H1 (cell line): ENCODE data around the gene CST9L. TPM values are rescaled to one million over a fixed set of nuclear protein-coding genes. Genes with fewer than 3 reads are reported as not detected.

Source experiments
- RFX5 ChIP-seq: IDR thresholded peaks from 2 replicates; pipeline ENCODE4 v1.6.1; 2011; ENCODE audit warnings: low read depth, low read length, improper control_type of control experiment, borderline replicate concordance
- SP1 ChIP-seq: IDR thresholded peaks from 2 replicates; pipeline ENCODE4 v1.6.1; 2011; ENCODE audit warnings: low read depth, low read length
- SUZ12 ChIP-seq: fragments of 200-600 bp; sonication (generic); IDR thresholded peaks from 2 replicates; pipeline ENCODE4 v1.6.1; 2012; ENCODE audit warnings: mild to moderate bottlenecking, inconsistent platforms, low read length, moderate library complexity, mixed read lengths
- TAF1 ChIP-seq: IDR thresholded peaks from 2 replicates; pipeline ENCODE4 v1.6.1; 2011; ENCODE audit warnings: mild to moderate bottlenecking, low read depth, low read length
- polyA plus RNA-seq, 7 experiments: library from polyadenylated mRNA; depleted of rRNA in 3 of 7; stranded (reverse) in 5 of 7; unstranded in 2 of 7; fragments of >200 nt in 5 of 7; fragments of 200-250 nt in 2 of 7; gene quantifications; 1 replicate in 5 of 7; 2 replicates in 1 of 7; 4 replicates in 1 of 7; pipeline versions ENCODE4 v1.2.1 to v1.2.3, GENCODE V29; 2011 to 2013; ENCODE audit warnings: missing spikeins in 2 of 7, mixed read lengths in 2 of 7
- total RNA-seq: library from RNA; stranded (reverse); fragmentation: NEBNext Ultra II Directional; extraction: Animal tissue kit (Norgen Biotek cat#: 25700); gene quantifications from 2 replicates; pipeline ENCODE4 v1.2.1, GENCODE V29; 2021

Gene CST9L
- total and polyA plus RNA-seq, 2 of the 8 experiments (the other 6 are each of a cell fraction or from before 2014, with no cell fraction given) = not detected

- TF ChIP-seq SUZ12 (no peak), RFX5 (no peak), SP1 (no peak), TAF1 (no peak)
Measured at GRCh38 chr20:23609486-23610109, 41.3 kb upstream of the CST9L start (continued).
